RCC 7860 (cell line): ENCODE results near the gene SENP7.
"Not testable (repeated sequence)": the region's sequence is repeated elsewhere in the genome, so short reads cannot be mapped to it uniquely, and the experiment has no call there.

Source experiments
- DNase-seq: peaks from one replicate; pipeline ENCODE4 v3.0.0-alpha.2; 2015; ENCODE audit warnings: low spot score
- FAIRE-seq: peaks from 2 replicates; lab custom pipeline; 2012; peaks lifted over from hg19 to GRCh38; lab: Jason Lieb, UNC

Gene SENP7, protein sequence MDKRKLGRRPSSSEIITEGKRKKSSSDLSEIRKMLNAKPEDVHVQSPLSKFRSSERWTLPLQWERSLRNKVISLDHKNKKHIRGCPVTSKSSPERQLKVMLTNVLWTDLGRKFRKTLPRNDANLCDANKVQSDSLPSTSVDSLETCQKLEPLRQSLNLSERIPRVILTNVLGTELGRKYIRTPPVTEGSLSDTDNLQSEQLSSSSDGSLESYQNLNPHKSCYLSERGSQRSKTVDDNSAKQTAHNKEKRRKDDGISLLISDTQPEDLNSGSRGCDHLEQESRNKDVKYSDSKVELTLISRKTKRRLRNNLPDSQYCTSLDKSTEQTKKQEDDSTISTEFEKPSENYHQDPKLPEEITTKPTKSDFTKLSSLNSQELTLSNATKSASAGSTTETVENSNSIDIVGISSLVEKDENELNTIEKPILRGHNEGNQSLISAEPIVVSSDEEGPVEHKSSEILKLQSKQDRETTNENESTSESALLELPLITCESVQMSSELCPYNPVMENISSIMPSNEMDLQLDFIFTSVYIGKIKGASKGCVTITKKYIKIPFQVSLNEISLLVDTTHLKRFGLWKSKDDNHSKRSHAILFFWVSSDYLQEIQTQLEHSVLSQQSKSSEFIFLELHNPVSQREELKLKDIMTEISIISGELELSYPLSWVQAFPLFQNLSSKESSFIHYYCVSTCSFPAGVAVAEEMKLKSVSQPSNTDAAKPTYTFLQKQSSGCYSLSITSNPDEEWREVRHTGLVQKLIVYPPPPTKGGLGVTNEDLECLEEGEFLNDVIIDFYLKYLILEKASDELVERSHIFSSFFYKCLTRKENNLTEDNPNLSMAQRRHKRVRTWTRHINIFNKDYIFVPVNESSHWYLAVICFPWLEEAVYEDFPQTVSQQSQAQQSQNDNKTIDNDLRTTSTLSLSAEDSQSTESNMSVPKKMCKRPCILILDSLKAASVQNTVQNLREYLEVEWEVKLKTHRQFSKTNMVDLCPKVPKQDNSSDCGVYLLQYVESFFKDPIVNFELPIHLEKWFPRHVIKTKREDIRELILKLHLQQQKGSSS

GRCh38 chr3:101512646-101513418 is at the start of gene SENP7:
TSS of gene SENP7 (minus strand) at chr3:101513212. CDS start at chr3:101513130, 82 bp downstream.
- FAIRE-seq (peak; percentile 70), DNase-seq (peak; percentile 63)

GRCh38 chr3:101561630-101562328 is 48.8 kb upstream of the SENP7 start, which contains the start of gene TRMT10C:
TSS of gene TRMT10C (plus strand) at chr3:101561868. CDS start at chr3:101564782, 2,914 bp downstream.
- peak; percentile 79 for DNase-seq
- peak; percentile 58 for FAIRE-seq

DNA sequence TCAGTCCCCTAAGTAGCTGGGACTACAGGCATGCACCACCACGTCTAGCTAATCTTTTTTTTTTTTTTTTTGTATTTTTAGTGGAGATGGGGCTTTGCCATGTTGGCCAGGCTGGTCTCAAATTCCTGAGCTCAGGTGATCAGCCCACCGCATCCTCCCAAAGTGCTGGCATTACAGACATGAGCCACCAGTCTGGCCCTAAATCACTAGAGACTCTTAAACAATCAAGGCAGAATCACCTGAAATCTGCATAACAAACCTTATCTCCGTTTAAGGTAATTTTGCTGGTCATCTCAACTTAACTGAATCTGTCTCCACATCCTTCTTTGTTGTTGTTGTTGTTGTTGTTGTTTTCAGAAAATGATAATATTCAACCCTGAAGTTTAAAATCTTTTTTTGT is 43.1 kb upstream of the SENP7 start:
- FAIRE-seq (no peak), DNase-seq (no peak)

- not testable (repeated sequence) for FAIRE-seq, DNase-seq
Measured at GRCh38 chr3:101553381-101553780, 40.4 kb upstream of the SENP7 start.

DNA sequence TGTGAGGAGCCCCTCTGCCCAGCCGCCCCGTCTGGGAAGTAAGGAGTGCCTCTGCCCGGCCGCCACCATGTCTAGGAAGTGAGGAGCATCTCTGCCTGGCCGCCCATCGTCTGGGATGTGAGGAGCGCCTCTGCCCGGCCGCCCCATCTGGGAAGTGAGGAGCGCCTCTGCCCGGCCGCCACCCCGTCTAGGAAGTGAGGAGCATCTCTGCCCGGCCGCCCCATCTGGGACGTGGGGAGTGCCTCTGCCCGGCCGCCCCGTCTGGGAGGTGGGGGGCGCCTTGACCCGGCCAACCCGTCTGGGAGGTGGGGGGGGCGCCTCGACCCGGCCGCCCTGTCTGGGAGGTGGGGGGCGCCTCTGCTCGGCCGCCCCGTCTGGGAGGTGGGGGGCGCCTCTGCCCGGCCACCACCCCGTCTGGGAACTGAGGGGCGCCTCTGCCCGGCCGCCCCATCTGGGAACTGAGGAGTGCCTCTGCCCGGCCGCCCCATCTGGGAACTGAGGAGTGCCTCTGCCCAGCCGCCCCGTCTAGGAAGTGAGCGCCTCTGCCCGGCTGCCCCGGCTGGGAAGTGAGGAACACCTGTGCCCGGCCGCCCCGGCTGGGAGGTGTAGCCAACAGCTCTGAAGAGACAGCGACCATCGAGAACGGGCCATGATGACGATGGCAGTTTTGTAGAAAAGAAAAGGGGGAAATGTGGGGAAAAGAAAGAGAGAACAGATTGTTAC is 38.5 kb upstream of the SENP7 start:
- DNase-seq, FAIRE-seq: not testable (repeated sequence)

GRCh38 chr3:101549473-101549872 is 36.5 kb upstream of the SENP7 start:
- FAIRE-seq (no peak), DNase-seq (no peak)

GRCh38 chr3:101548527-101549105 is 35.6 kb upstream of the SENP7 start:
- no peak for FAIRE-seq
- no peak for DNase-seq

- FAIRE-seq (no peak), DNase-seq (no peak)
Measured at GRCh38 chr3:101544161-101544850, 31.3 kb upstream of the SENP7 start.

DNA sequence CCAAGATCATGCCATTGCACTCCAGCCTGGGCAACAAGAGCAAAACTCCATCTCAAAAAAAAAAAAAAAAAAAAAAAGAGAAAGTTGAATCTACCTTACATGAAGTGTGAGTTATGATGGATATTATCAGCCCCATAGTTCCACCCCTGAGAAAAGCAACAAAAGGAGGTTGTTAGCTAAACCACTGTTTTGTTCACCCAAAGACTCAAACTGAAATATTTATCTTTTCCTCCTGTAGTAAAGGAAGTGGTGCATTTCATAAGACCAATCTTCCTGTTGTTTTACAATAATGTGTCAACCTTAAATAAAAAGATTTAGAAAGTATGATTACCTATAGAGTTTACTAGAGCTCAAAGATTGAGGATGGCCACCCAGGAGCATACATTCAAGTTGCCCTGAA is 29.9 kb upstream of the SENP7 start:
- FAIRE-seq (no peak), DNase-seq (no peak)

DNA sequence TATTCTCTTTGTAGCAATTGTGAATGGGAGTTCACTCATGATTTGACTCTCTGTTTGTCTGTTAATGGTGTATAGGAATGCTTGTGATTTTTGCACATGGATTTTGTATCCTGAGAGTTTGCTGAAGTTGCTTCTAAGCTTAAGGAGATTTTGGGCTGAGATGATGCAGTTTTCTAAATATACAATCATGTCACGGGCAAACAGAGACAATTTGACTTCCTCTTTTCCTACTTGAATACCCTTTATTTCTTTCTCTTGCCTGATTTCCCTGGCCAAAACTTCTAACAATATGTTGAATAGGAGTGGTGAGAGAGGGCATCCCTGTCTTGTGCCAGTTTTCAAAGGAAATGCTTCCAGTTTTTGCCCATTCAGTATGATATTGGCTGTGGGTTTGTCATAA is 23.9 kb upstream of the SENP7 start:
- DNase-seq, FAIRE-seq: not testable (repeated sequence)

DNA sequence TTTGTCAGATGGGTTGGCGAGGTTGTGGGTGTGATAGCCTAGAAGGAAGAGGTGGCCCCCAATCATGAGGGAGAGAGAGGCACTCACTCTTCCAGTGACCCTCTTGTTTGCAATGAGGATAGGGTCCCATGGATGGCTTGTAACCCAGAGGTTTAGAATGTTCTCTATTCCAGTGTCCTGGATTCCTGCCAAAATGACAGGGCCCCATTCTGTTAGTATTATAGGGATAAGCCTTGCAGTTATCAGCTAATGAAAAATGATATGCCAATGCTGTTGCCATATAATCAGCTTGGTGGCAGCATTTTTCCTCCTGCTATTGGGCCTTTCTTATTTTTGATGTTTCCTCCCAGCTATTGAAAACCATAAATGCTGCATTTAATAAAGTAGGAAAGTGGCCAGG is 23.3 kb upstream of the SENP7 start:
- FAIRE-seq = no peak
- no peak for DNase-seq

DNA sequence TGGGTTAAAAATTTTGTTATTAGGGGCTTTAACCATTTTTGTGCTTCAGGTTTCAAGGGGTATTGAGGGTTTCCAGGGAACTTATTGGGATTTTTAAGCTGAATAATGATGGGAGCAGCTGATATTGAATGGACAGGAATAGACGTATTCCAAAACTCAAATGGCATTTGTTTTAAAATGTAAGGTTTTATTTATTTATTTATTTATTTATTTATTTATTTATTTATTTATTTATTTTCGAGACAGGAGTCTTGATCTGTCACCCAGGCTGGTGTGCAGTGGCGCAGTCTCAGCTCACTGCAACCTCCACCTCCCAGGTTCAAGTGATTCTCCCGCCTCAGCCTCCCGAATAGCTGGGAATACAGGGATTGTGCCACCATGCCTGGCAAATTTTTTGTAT is 22.2 kb upstream of the SENP7 start:
- DNase-seq (no peak), FAIRE-seq (no peak)

DNA sequence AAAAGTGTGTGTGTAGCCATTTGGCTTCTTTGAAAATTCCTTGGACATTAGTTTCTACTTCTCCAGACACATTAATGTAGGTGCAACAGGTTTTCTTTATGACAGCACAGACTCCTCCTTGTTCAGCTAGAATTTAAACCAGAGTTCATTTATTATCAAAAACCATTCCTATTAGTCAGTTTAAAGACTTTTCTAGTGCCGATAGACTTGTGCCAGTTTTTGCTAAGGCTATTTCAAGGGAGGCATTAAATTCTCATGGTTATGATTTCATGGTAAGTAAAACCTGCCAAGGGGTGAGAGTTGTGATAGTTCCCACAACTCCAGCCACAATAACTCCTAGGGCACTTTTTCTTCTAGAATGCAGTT is 20.6 kb upstream of the SENP7 start:
- DNase-seq = no peak
- FAIRE-seq = no peak

GRCh38 chr3:101532783-101533602 is 20.0 kb upstream of the SENP7 start:
- no peak for FAIRE-seq

GRCh38 chr3:101531473-101532086 is 18.6 kb upstream of the SENP7 start:
- FAIRE-seq = no peak
- no peak for DNase-seq

More at GRCh38 chr3:101532783-101533602, 20.0 kb upstream of the SENP7 start:
- DNase-seq = no peak

DNA sequence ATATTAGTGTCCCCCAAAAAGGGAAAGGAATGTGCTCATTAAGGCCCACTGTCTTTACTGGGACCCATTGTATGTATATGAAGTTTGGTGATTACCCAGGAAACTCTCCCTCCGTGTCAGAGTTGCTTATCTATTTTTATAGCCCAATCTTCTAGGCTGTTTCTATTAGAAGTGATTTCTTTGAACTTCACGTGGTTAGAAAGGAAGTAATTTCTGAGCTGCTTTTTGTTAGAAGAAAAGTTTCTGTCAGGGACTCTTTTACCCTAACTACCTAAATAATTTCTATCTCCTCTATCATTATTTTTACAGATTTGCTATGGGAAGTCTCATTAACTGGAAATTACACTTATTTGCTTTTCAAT is 17.7 kb upstream of the SENP7 start:
- no peak for DNase-seq
- FAIRE-seq = no peak
